SJSA1 (cell line): ENCODE results near the gene FAM107B. TPM values are rescaled to one million over a fixed set of nuclear protein-coding genes. Genes with fewer than 3 reads are reported as not detected.

Experiments
- DNase-seq, 2 experiments: peaks; one replicate each; pipeline ENCODE4 v3.0.0-alpha.2; 2015 to 2020; ENCODE audit warnings: low spot score in 2 of 2, low read depth in 1 of 2
- H3K27ac ChIP-seq: fragments of 250-450 bp; sonication (Bioruptor Pico); 2 replicates; pipeline ENCODE4 v1.5.1; 2020; ENCODE audit warnings: mild to moderate bottlenecking, moderate library complexity
- H3K27me3 ChIP-seq: fragments of 250-450 bp; sonication (Bioruptor Pico); replicated peaks from 2 replicates; pipeline ENCODE4 v1.5.1; 2020; ENCODE audit warnings: mild to moderate bottlenecking, moderate library complexity
- H3K36me3 ChIP-seq: fragments of 250-450 bp; sonication (Bioruptor Pico); 2 replicates; pipeline ENCODE4 v1.5.1; 2020; ENCODE audit warnings: mild to moderate bottlenecking
- H3K4me1 ChIP-seq: fragments of 250-450 bp; sonication (Bioruptor Pico); replicated peaks from 2 replicates; pipeline ENCODE4 v1.6.1; 2021; ENCODE audit warnings: mild to moderate bottlenecking
- H3K4me3 ChIP-seq: fragments of 250-450 bp; sonication (Bioruptor Pico); 2 replicates; pipeline ENCODE4 v1.5.1; 2020; ENCODE audit warnings: mild to moderate bottlenecking
- H3K9me3 ChIP-seq: fragments of 250-450 bp; sonication (Bioruptor Pico); replicated peaks from 2 replicates; pipeline ENCODE4 v1.5.1; 2020; ENCODE audit warnings: mild to moderate bottlenecking
- total RNA-seq: library from RNA; depleted of rRNA; stranded (reverse); fragments of >200 nt; shearing (Covaris generic); gene quantifications from 2 replicates; pipeline ENCODE4 v1.2.3, GENCODE V29; 2014

FAM107B gene
- total RNA-seq, 1 experiment from 2014 or later = 31.9 TPM

GRCh38 chr10:14508725-14509124, 266.0 kb downstream of the FAM107B start:
- H3K9me3 ChIP-seq = no peaks in the 10 kb centered on the region
- no peak overlapping the region for H3K4me3 ChIP-seq
- H3K36me3 ChIP-seq = no peaks in the 10 kb centered on the region
- no peaks in the 10 kb centered on the region for H3K27me3 ChIP-seq
- H3K4me1 ChIP-seq = no peaks in the 10 kb centered on the region
- H3K27ac ChIP-seq = no peak overlapping the region
- DNase-seq = no peak

DNA sequence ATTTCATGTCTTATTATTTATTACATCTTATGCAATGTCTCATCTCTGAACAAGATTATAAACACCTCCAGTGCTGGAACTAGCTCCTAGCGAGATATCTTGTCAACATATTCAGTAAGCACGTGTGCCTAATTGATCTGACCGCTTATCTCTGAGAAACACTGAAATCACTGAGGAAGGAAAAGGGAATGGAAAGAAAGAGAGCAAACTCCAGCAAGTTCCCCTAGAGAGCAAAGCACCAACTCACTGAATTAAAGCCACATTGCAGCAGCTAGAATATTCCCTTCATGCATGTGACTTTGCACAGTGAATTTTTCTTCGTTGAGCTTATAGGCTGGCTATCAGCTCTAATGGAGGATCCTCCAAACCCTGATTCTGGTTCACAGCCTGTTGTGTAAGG, 266.9 kb downstream of the FAM107B start:
- Histone ChIP-seq H3K4me3 (no peak overlapping the region), H3K9me3 (no peaks in the 10 kb centered on the region), H3K36me3 (no peaks in the 10 kb centered on the region), H3K27ac (no peak overlapping the region), H3K27me3 (no peaks in the 10 kb centered on the region), H3K4me1 (no peaks in the 10 kb centered on the region)
- DNase-seq = no peak

GRCh38 chr10:14507176-14507575, 267.5 kb downstream of the FAM107B start:
- no peaks in the 10 kb centered on the region for H3K4me1 ChIP-seq
- H3K27me3 ChIP-seq = no peaks in the 10 kb centered on the region
- H3K9me3 ChIP-seq = no peaks in the 10 kb centered on the region
- H3K4me3 ChIP-seq = no peak overlapping the region
- no peak overlapping the region for H3K27ac ChIP-seq
- H3K36me3 ChIP-seq = no peaks in the 10 kb centered on the region
- no peak for DNase-seq

- H3K4me1 ChIP-seq = no peaks in the 10 kb centered on the region; the same call in 1 of the 2 replicates
- no peaks in the 10 kb centered on the region for H3K27me3 ChIP-seq
- no peaks in the 10 kb centered on the region for H3K36me3 ChIP-seq
- DNase-seq = no peak
- no peak overlapping the region for H3K4me3 ChIP-seq
- no peaks in the 10 kb centered on the region for H3K9me3 ChIP-seq
- no peak overlapping the region for H3K27ac ChIP-seq
Measured at GRCh38 chr10:14502431-14502830, 272.3 kb downstream of the FAM107B start.

GRCh38 chr10:14500172-14500765, 274.4 kb downstream of the FAM107B start:
- Histone ChIP-seq H3K9me3 (no peaks in the 10 kb centered on the region), H3K27me3 (no peaks in the 10 kb centered on the region), H3K4me1 (no peaks in the 10 kb centered on the region; the same call in 1 of the 2 replicates), H3K4me3 (no peak overlapping the region), H3K36me3 (no peaks in the 10 kb centered on the region), H3K27ac (no peak overlapping the region)
- no peak for DNase-seq

DNA sequence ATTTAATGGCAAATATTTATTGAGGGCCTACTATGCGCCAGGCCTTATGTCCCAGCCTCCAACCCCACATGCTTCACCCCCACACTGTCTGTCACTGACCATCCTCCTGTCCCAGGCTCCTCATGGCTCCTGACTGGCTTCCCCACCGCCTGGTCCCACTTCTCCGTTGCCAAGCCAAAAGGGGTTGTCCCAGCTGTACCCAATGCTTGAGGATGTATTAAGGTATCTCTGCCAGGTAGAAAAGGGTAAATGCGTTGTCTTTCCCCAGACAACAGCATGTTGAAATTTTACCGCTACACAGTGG, 275.1 kb downstream of the FAM107B start:
- Histone ChIP-seq H3K4me3 (no peak overlapping the region), H3K36me3 (no peaks in the 10 kb centered on the region), H3K27me3 (no peaks in the 10 kb centered on the region), H3K4me1 (no peaks in the 10 kb centered on the region; the same call in 1 of the 2 replicates), H3K9me3 (no peaks in the 10 kb centered on the region), H3K27ac (no peak overlapping the region)
- no peak for DNase-seq

- Histone ChIP-seq H3K9me3 (no peaks in the 10 kb centered on the region), H3K4me3 (no peak overlapping the region), H3K36me3 (no peaks in the 10 kb centered on the region), H3K27ac (no peak overlapping the region), H3K27me3 (no peaks in the 10 kb centered on the region), H3K4me1 (no peaks in the 10 kb centered on the region; the same call in 1 of the 2 replicates)
- no peak for DNase-seq
Measured at GRCh38 chr10:14498326-14498725, 276.4 kb downstream of the FAM107B start.

GRCh38 chr10:14491811-14492210, 282.9 kb downstream of the FAM107B start:
- peaks cover 19% of the 10 kb centered on the region for H3K4me1 ChIP-seq
- no peaks in the 10 kb centered on the region for H3K9me3 ChIP-seq
- H3K36me3 ChIP-seq = no peaks in the 10 kb centered on the region
- no peak overlapping the region for H3K27ac ChIP-seq
- DNase-seq = no peak
- H3K4me3 ChIP-seq = no peak overlapping the region
- H3K27me3 ChIP-seq = no peaks in the 10 kb centered on the region

GRCh38 chr10:14489522-14490177, 285.0 kb downstream of the FAM107B start:
- no peaks in the 10 kb centered on the region for H3K9me3 ChIP-seq
- no peaks in the 10 kb centered on the region; the same call in 1 of the 2 replicates for H3K27me3 ChIP-seq
- no peak overlapping the region for H3K27ac ChIP-seq
- no peak for DNase-seq
- no peak overlapping the region for H3K4me3 ChIP-seq
- H3K4me1 ChIP-seq = peaks cover 20% of the 10 kb centered on the region
- H3K36me3 ChIP-seq = no peaks in the 10 kb centered on the region

- H3K9me3 ChIP-seq = no peaks in the 10 kb centered on the region
- no peak overlapping the region for H3K4me3 ChIP-seq
- DNase-seq = peak in 1 of 2 experiments; percentile 61
- H3K27ac ChIP-seq = no peak overlapping the region
- peaks cover 20% of the 10 kb centered on the region for H3K4me1 ChIP-seq
- no peaks in the 10 kb centered on the region for H3K36me3 ChIP-seq
- H3K27me3 ChIP-seq = no peaks in the 10 kb centered on the region; the same call in 1 of the 2 replicates
Measured at GRCh38 chr10:14487488-14487883, 287.2 kb downstream of the FAM107B start.

DNA sequence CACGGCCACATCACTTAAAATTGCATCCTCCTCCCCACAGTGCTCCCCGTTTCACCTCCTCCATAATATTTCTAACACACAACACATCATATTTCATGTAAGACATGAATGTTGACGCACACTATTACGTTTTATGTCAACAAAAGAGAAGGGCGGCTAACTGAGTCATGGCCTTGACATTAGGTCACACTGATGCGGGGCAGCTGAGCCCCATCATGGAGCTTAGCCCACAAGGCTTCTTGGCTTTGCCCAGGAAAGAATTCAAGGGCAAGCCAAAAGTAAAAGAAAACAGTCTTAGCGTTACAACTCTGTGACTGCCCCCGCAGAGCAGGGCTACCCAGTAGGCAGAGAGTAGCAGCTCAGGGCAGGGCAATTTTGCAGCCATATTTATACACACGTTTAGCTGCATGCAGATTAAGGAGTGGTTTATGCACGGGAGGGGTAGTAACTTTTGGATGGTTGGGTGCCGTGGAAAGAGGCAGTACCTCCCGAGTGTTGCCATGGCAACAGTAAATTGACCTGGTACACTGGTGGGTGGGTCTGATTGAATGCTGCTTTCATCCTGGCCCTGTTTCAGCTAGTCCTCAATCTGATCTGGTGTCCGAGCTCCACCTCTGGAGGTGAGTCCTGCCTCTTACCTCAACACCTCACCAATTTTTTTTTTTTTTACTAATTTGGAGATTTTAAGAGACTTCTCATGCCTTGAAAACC, 287.8 kb downstream of the FAM107B start:
- H3K4me3 ChIP-seq = no peak overlapping the region
- peaks cover 20% of the 10 kb centered on the region for H3K4me1 ChIP-seq
- no peaks in the 10 kb centered on the region for H3K36me3 ChIP-seq
- no peaks in the 10 kb centered on the region; the same call in 1 of the 2 replicates for H3K27me3 ChIP-seq
- H3K9me3 ChIP-seq = no peaks in the 10 kb centered on the region
- no peak for DNase-seq
- H3K27ac ChIP-seq = no peak overlapping the region

- no peak overlapping the region for H3K4me3 ChIP-seq
- no peaks in the 10 kb centered on the region for H3K9me3 ChIP-seq
- no peaks in the 10 kb centered on the region; the same call in 1 of the 2 replicates for H3K27me3 ChIP-seq
- peaks cover 25% of the 10 kb centered on the region for H3K4me1 ChIP-seq
- no peaks in the 10 kb centered on the region for H3K36me3 ChIP-seq
- H3K27ac ChIP-seq = no peak overlapping the region
- no peak for DNase-seq
Measured at GRCh38 chr10:14485986-14486385, 288.7 kb downstream of the FAM107B start.

- Histone ChIP-seq H3K36me3 (no peaks in the 10 kb centered on the region), H3K4me3 (no peak overlapping the region), H3K4me1 (peaks cover 27% of the 10 kb centered on the region), H3K27ac (no peak overlapping the region), H3K9me3 (no peaks in the 10 kb centered on the region), H3K27me3 (no peaks in the 10 kb centered on the region; the same call in 1 of the 2 replicates)
- DNase-seq = no peak
Measured at GRCh38 chr10:14483417-14483816, 291.3 kb downstream of the FAM107B start.

DNA sequence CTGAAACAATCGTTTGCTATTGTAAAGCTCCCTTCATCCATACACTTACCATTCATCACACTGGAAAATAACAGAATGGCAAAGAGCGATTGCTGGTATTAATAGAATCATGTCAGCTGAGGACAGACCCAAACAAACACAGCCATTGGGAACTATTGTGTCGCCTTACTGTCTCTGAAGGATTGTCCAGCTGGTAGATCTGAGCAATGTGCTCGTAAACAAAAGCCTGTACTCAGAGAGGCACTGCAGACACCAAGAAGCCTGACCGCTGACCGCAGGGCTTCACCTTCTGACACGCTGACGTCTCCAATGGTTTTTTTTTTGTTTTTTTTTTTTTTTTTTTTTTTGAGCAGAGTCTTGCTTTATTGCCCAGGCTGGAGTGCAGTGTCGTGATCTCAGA, 292.9 kb downstream of the FAM107B start:
- no peaks in the 10 kb centered on the region for H3K9me3 ChIP-seq
- H3K4me1 ChIP-seq = peaks cover 27% of the 10 kb centered on the region
- 0 out of 2 replicates have a peak overlapping the region, but pooled peaks have one; percentile 22 for H3K27ac ChIP-seq
- no peak overlapping the region for H3K4me3 ChIP-seq
- no peaks in the 10 kb centered on the region; the same call in 1 of the 2 replicates for H3K27me3 ChIP-seq
- no peaks in the 10 kb centered on the region for H3K36me3 ChIP-seq
- peak; percentile 68 to 73 for DNase-seq
